OCI-LY3 (cell line): ENCODE measurements around the gene ACER2.

ENCODE experiments used
- CTCF ChIP-seq: fragments of 200-600, 300-600 bp; sonication (generic); IDR thresholded peaks from 2 replicates; pipeline ENCODE4 v1.5.1; 2014; ENCODE audit warnings: antibody characterized with exemption, low read length, low read depth
- EZH2phosphoT487 ChIP-seq: fragments of 200-600 bp; shearing (Covaris generic); IDR thresholded peaks from 2 replicates; pipeline ENCODE4 v1.6.1; 2018; ENCODE audit warnings: antibody characterized with exemption, mixed run types, low read depth

GRCh38 chr9:19481121-19481870 is 72.5 kb downstream of the ACER2 start:
- TF ChIP-seq CTCF (no peak), EZH2phosphoT487 (no peak)
